Vagina (tissue), 2 donors: ENCODE measurements around the gene PDPR.
"Not testable (repeated sequence)": the region's sequence is repeated elsewhere in the genome, so short reads cannot be mapped to it uniquely, and the experiment has no call there.

Source experiments
- CTCF ChIP-seq, 3 experiments: fragments of 450-650 bp in 2 of 3; fragments of 200-600 bp in 1 of 3; sonication (generic) in 1 of 3; IDR thresholded peaks; one replicate each; pipeline ENCODE4 v1.5.1; 2017 to 2019; ENCODE audit warnings: antibody characterized with exemption in 3 of 3, mild to moderate bottlenecking in 2 of 3, moderate library complexity in 2 of 3
- POLR2A ChIP-seq, 2 donors: fragments of 450-650 bp; IDR thresholded peaks; one replicate each; pipeline ENCODE4 v1.6.1; 2017; ENCODE audit warnings: antibody characterized with exemption in 2 of 2, mild to moderate bottlenecking in 2 of 2, moderate library complexity in 2 of 2

DNA sequence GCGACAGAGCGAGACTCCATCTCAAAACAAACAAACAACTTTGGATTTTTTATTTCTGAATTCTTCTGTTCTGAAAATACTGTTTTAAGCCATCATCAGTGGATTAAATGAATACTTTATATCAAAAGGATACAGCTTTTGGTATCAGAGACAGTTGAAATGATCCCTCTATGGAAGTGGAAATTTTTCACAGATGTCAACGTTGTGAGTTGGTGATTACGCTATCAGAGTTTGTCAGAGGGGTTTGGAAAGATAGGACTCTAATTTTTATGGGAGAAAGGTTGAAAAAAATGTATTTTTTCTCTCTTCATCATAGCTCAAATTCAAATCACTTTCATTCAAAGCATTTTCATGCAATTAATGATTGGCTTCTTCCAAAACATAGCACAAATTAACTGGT, 30.2 kb upstream of the PDPR start:
- not testable (repeated sequence) for TF ChIP-seq CTCF, POLR2A (IDR thresholded peaks at IDR 0.05)
